ENCODE measurements around the gene STAU1.
"Not testable (repeated sequence)": the region's sequence is repeated elsewhere in the genome, so short reads cannot be mapped to it uniquely, and the experiment has no call there.

STAU1 gene

GRCh38 chr20:49123982-49124381 is 64.2 kb downstream of the STAU1 start:
- in situ Hi-C loops (cut with MboI; ENCODE audit: low sequenced_read_pairs) = no loop called here

- in situ Hi-C loops (cut with MboI; ENCODE audit: low sequenced_read_pairs) = no loop called here
Observed at GRCh38 chr20:49122920-49123319, 65.2 kb downstream of the STAU1 start.

GRCh38 chr20:49119988-49120387 is 68.1 kb downstream of the STAU1 start:
- in situ Hi-C loops (cut with MboI; ENCODE audit: low sequenced_read_pairs) = no loop called here

GRCh38 chr20:49118307-49118706 is 69.8 kb downstream of the STAU1 start:
- in situ Hi-C loops (cut with MboI; ENCODE audit: low sequenced_read_pairs) = no loop called here

GRCh38 chr20:49115564-49115963 is 72.6 kb downstream of the STAU1 start:
- in situ Hi-C loops (cut with MboI; ENCODE audit: low sequenced_read_pairs) = no loop called here

- in situ Hi-C loops (cut with MboI; ENCODE audit: low sequenced_read_pairs) = no loop called here
Observed at GRCh38 chr20:49112596-49113274, 75.4 kb downstream of the STAU1 start.

GRCh38 chr20:49110767-49111694 is 77.1 kb downstream of the STAU1 start:
- in situ Hi-C loops (cut with MboI; ENCODE audit: low sequenced_read_pairs) = no loop called here

GRCh38 chr20:49106328-49106727 is 81.8 kb downstream of the STAU1 start:
- in situ Hi-C loops (cut with MboI; ENCODE audit: low sequenced_read_pairs) = no loop called here

GRCh38 chr20:49104979-49105547 is 83.1 kb downstream of the STAU1 start:
- in situ Hi-C loops (cut with MboI; ENCODE audit: low sequenced_read_pairs) = not testable (repeated sequence)

GRCh38 chr20:49104365-49104648 is 83.8 kb downstream of the STAU1 start:
- in situ Hi-C loops (cut with MboI; ENCODE audit: low sequenced_read_pairs) = no loop called here

GRCh38 chr20:49103647-49104364 is 84.3 kb downstream of the STAU1 start:
- in situ Hi-C loops (cut with MboI; ENCODE audit: low sequenced_read_pairs) = no loop called here

- in situ Hi-C loops (cut with MboI; ENCODE audit: low sequenced_read_pairs) = no loop called here
Observed at GRCh38 chr20:49103019-49103418, 85.1 kb downstream of the STAU1 start.

GRCh38 chr20:49100972-49101371 is 87.2 kb downstream of the STAU1 start:
- in situ Hi-C loops (cut with MboI; ENCODE audit: low sequenced_read_pairs) = no loop called here

GRCh38 chr20:49100292-49100691 is 87.8 kb downstream of the STAU1 start:
- in situ Hi-C loops (cut with MboI; ENCODE audit: low sequenced_read_pairs) = not testable (repeated sequence)

GRCh38 chr20:49099011-49099410 is 89.1 kb downstream of the STAU1 start:
- in situ Hi-C loops (cut with MboI; ENCODE audit: low sequenced_read_pairs) = no loop called here

- in situ Hi-C loops (cut with MboI; ENCODE audit: low sequenced_read_pairs) = no loop called here
Observed at GRCh38 chr20:49098136-49098535, 90.0 kb downstream of the STAU1 start.

- in situ Hi-C loops (cut with MboI; ENCODE audit: low sequenced_read_pairs) = no loop called here
Observed at GRCh38 chr20:49097159-49097558, 91.0 kb downstream of the STAU1 start.

- in situ Hi-C loops (cut with MboI; ENCODE audit: low sequenced_read_pairs) = no loop called here
Observed at GRCh38 chr20:49096203-49096730, 91.9 kb downstream of the STAU1 start.

- in situ Hi-C loops (cut with MboI; ENCODE audit: low sequenced_read_pairs) = no loop called here
Observed at GRCh38 chr20:49091762-49092161, 96.4 kb downstream of the STAU1 start.

- in situ Hi-C loops (cut with MboI; ENCODE audit: low sequenced_read_pairs) = no loop called here
Observed at GRCh38 chr20:49091104-49091503, 97.0 kb downstream of the STAU1 start.

- in situ Hi-C loops (cut with MboI; ENCODE audit: low sequenced_read_pairs) = not testable (repeated sequence)
Observed at GRCh38 chr20:49082295-49082694, 105.8 kb downstream of the STAU1 start.
